HT1080 (cell line): ENCODE data around the gene FUBP3. TPM values are rescaled to one million over a fixed set of nuclear protein-coding genes. Genes with fewer than 3 reads are reported as not detected.

Experiments used
- DNase-seq: peaks from one replicate; pipeline ENCODE4 v3.0.0-alpha.2; 2015; ENCODE audit warnings: low read depth
- total RNA-seq: library from RNA; depleted of rRNA; stranded (reverse); fragments of >200 nt; shearing (Covaris generic); gene quantifications from 2 replicates; pipeline ENCODE4 v1.2.3, GENCODE V29; 2014

Gene FUBP3
- total RNA-seq, 1 experiment from 2014 or later: 113 TPM

DNA sequence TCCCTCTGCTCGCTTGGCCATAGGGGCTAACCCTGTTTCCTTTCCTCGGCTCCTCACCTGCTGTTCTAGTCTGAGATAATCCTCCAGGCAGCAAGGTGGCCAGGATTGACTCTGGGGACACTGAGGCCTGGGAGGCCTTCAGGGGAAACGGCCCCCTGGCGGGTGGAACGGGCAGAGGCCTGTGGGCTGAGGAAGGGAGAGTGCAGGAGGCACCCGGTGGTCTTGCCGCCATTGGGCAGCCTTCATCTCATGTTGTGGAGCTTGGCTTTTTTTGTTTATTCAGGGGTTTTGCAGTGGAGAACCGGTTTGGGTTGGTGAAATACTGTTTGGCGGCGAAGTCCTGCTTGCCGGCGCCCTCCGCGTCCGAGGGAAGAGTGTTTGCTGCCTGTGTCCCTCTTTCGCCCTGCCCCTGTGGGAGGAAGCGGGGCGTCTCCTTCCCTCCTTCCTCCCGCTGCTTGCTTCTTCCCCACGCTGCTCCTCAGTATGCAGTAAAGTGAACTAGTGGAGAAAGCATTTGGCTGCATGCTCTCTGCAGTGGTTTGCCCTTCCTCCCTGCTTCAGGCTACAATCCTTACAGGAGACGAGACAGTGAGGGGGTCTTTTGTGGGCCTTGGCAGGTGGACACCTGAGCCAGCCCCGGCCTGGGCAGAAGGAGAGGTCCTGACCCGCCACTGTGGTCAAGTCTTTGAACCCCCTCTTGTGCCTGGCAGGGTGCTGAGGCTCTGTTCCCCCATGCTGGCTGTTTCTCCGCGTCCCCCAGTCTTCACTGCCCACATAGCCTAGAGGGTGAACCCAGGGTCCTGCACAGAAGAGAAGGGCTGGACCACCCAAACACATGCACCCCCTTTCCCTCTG lies 54.2 kb downstream of the FUBP3 start:
- no peak for DNase-seq

GRCh38 chr9:130634191-130634768 lies 54.9 kb downstream of the FUBP3 start:
- no peak for DNase-seq

- no peak for DNase-seq
Observed at GRCh38 chr9:130634801-130635200, 55.4 kb downstream of the FUBP3 start.

- DNase-seq: no peak
Observed at GRCh38 chr9:130635306-130635705, 55.9 kb downstream of the FUBP3 start.

GRCh38 chr9:130635721-130636647 lies 56.6 kb downstream of the FUBP3 start:
- no peak for DNase-seq

- DNase-seq: no peak
Observed at GRCh38 chr9:130636648-130637020, 57.3 kb downstream of the FUBP3 start.

GRCh38 chr9:130638284-130639123 lies 59.1 kb downstream of the FUBP3 start:
- DNase-seq: no peak

DNA sequence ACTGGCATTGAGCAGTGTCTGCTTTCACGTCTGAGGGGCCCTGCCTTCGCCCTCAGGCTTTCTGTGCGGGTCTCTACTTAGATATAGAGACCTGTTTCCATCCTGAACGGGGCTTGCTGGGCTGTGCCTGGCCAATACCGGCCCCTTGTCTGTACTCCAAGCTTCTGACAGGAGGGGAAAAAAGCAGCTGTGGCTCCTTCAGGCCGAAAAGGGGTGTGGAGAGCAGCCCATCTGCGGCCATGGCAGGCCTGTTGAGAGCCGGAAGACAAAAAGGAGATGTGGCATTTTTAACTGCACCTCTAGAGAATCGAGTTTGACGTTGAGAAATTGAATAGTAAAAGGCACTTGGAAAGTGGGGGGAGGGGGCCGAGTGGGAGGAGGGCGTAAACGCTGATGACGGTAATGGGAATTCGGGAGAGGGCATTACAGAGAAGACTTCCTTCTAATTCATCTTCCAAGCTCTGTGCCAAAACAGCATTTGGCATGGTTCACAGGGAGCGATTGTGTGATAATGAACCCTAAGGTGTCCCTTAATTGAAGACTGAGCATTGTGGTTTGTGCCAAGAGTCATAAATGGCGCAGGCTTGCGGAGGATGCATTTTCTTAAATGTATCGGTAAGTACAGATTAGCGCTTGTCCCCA lies 59.9 kb downstream of the FUBP3 start:
- DNase-seq: no peak

- no peak for DNase-seq
Observed at GRCh38 chr9:130639866-130640555, 60.6 kb downstream of the FUBP3 start.

- DNase-seq: no peak
Observed at GRCh38 chr9:130640681-130641080, 61.3 kb downstream of the FUBP3 start.

DNA sequence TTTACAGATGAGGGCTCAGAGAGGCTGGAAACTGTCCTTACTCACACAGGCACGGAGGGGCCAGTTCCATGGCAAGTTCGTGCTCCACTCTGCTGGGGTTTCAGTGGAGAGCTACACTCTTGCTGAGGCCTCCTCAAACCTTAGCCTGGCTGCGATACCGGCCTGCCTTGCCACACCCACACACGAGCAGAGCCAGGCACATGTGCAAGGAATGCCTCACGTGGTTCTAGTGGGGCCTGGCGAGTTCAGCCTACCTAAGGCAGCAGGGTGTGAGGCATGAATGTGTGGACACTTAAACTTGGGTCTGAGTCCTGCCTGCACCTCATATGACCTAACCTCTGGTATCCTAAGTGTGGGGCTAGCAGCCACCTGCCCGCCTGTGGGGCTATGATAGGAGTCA lies 63.5 kb downstream of the FUBP3 start:
- DNase-seq: no peak

DNA sequence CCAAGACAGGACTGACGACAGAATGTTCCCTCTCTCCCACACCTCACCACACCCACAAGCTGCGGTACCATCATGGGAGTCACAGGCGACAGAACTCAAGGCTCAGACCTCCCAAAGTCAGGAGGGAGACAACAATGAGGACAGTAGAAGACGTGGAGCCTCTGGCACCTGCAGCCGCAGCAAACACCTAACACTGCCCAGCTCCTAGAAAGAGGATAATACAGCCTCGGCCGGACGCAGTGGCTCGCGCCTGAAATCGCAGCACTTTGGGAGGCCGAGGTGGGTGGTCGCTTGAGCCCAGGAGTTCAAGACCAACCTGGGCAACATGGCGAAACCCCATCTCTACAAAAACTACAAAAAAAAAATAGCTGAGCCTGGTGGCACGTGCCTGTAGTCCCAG lies 71.8 kb downstream of the FUBP3 start:
- DNase-seq: no peak

GRCh38 chr9:130651752-130652151 lies 72.4 kb downstream of the FUBP3 start:
- no peak for DNase-seq

DNA sequence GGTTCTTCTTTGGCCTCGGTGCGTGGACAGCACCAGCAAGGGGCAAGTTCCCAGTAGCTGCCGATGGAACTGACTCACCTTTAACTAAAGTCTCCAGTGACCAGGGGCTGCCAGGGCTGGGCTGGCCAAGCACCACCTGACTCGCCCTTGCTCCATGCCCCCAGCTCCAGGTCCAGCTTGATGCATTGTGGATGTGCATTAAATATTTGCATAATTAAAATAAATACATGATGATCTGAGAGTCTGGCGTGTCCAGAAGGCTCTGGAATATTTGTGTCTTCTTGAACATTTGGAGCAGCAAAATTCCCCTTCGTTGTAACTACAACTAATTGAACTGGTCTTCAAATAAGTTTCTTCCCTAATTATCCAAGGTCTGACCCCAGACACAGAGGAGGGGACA lies 75.5 kb downstream of the FUBP3 start:
- no peak for DNase-seq

DNA sequence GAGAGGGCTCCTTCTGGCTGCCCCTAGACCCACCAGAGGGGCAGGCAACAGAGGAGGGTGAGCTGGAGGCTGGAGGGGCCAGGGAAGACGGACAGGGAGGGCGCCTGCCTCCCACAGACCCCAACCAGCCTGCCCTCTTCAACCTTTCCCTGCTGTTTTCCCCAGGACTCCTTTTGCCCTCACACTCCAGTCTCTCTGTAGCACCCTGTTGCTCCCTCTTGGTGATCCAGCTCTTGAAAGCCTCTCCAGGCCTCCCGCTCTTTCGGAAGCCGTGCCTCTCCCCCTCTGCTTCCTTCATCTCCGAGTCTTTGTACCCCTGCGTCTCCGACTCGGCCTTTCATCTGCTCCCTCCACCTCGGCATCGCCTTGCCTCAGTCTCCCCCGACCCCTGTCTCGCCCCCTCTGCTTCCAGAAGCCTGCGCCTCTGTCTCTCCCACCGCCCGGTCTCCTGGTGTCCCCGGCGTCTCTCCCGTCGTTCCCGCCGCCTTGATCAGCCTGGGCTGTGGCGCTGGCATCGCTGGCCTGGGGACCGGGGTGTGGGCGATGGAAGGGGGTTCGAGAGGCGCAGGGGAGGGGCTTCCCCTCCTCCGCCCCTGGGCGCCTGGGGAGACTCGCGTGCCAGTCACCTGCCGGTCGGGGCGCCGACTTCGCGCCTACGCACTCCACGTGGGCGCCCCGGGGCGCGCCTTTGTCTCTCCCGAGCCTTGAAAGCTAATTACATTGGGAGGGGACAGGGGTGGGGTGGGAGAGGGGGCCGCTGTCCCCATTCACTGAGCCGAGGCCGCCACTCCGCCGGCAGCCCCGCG lies 79.7 kb downstream of the FUBP3 start:
- DNase-seq: no peak

DNA sequence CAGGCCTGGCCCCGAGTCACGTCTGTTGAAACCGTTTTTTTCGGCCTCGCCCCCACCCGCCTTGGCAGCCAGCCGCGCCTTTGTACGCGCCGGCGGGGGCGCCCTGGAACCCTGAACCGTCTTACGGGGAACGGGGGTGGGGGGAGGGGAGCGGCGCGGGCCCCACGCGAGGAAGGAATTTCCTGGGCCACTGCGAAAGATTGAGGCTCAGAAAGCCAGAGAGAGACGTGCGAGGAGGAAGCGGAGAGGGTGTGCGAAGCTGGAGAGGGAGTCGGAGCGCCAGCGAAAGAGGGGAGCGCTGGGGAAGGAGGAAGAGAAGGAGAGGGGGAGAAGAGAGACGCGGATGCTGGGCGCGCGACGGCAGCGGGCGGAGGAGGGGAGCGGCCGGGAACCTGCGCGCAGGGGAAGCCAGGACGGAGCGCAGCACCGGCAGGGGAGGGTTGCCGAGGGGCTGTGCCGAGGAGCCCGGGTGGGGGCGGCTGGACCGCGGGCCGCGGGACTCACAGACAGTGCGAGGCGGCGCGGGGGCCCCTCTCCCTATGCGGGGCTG lies 80.4 kb downstream of the FUBP3 start:
- DNase-seq: no peak

DNA sequence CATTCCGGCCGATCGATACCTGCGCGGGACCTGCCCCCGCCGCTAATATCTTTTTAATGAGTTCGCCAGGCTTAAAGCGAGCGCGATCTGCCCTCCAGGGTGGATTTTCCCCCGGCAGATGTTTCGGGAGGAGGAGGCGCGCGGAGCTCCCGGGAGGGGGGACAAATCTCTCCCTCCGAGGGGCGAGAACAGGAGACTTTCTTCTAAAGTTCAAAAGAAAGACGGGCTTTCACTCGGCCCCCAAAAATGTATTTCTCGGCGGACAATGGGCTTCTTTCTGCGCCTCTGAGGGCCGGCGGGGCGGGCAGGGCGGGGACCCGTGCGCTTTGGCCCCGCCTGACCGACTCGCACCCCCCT lies 80.9 kb downstream of the FUBP3 start:
- no peak for DNase-seq

GRCh38 chr9:130660683-130661450 lies 81.5 kb downstream of the FUBP3 start:
- DNase-seq: no peak
